GM20431 (cell line): Measurements from ENCODE around the gene AGA.

Experiments
- in situ Hi-C: fragments of 300-500 bp; cut with MseI, MboI; formaldehyde crosslinking; loops from one replicate; pipeline ENCODE4 v1.15.0; 2020; ENCODE audit warnings: low sequenced_read_pairs; ENCODE audit not compliant: unreplicated experiment

AGA gene

GRCh38 chr4:177393236-177393635 lies 49.0 kb downstream of the AGA start:
- in situ Hi-C loops: no loop called here

- in situ Hi-C loops: no loop called here
Measured at GRCh38 chr4:177391953-177392352, 50.3 kb downstream of the AGA start.

- in situ Hi-C loops: no loop called here
Measured at GRCh38 chr4:177391287-177391686, 51.0 kb downstream of the AGA start.

DNA sequence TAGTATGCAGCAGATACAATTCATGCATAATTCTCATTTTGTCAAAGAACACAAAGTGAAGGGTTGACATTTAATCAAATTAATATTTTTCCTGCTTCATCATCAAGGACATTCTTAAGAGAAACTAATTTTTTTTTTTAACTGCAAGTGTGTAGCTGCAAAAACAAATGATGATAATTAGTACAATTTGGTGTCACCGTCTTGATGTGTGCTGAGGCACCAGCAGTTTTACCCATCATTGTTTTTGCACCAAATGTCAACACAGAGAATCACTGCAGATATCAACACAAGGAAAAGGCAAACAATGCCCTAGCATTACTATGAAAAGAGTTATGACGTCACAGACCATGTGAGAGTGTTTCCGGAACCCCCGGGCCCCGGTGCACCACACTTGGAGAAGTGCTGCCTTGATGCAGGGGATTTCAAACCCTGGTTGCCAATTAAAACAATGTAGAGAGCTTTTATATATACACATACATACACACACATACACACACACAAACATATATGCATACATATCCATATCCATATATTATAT lies 55.9 kb downstream of the AGA start:
- in situ Hi-C loops: no loop called here

DNA sequence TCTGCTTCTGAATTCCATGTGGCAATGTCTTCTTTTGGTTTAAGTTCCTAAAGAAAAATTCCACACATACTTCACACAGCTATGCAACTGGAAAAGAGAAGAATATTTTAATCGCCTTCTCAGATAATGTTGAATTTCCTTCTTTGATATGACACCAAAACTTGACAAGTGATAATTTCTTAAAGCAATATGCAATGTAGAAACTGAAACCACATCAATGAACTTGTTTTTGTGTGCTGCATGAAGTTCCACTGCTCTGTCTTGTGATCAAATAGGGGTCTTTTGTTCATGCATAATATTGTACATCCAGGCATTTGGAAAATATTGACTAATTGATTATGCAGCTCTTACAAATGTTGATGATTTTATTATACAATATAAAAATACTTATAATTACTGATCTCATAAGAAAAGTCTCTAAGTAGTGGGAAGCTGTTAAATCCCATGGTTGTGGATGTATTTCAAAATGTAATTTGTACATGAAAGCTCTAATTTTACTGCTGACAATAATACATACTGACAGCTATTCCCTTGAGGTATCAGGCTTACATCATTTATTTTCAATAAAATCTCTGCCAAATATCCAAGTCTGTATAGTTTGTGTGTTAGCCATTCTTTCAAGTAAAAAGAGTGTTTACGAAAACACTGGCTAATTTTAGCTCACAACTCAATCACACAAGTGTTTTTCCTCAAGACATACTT lies 56.5 kb downstream of the AGA start:
- in situ Hi-C loops: no loop called here

DNA sequence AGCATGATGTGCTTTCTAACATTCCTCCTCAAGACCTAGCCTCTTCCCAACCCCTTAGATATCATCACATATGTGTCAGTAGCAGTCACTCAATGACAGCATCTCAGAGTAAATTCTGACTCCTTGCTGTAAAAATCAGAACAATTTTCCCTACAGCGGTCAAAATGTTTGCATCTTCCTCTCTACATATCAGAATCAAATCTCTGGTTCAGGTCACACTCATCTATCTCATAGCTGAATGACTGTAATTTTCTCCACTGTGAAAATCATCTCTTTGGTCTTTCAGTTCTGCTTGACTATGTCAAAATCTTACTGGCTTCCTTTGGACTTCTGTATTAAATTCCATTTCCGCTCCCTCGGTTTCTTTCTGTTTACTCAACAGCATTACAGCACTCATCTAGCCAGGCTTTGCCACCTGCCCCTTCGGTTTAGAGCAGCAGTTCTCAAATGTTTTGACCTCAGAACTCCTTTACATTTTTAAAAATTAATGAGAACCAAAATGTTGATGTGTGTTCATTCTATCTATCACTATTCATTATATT lies 57.3 kb downstream of the AGA start:
- in situ Hi-C loops: no loop called here

DNA sequence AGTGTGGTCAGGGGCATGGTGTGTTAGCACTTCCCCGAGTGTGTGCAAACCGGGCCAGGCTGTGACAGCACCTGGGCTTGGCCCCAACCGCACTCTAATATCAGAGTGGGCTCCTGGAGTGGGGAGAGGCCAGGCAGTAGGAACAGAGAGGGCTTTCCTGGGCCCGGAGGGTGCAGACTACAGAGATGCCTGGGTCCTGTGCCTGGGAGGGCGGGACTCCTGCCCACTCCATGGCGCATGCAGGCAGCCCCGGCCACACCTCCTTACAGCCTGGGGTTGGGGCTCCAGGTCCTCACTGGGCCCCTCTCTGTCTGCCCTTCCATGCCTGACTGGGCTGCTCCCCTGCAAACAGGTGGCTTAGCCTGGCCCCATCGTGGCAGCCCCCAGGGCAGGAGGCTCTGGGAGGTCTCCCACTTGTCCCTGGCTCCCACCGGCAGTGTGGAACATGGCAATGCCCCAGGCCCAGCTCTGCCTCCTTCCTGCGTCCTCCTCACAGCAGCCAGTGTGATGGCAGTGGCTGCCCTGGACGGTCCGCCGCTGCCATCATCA lies 60.4 kb downstream of the AGA start:
- in situ Hi-C loops: no loop called here
